Stimulated activated CD4-positive, alpha-beta T cell treated with anti-CD3 and anti-CD28 coated beads, TNF-alpha, amount 100 ng/mL, for 1 hour (primary cell): Measurements from ENCODE around the gene KLHL10.

Experiments
- DNase-seq, 3 donors: peaks; one replicate each; pipeline ENCODE4 v3.0.0-alpha.2; 2020; ENCODE audit warnings: low read depth in 3 of 3, low spot score in 1 of 3

Gene KLHL10

GRCh38 chr17:41893384-41893783 lies 55.8 kb downstream of the KLHL10 start:
- no peak for DNase-seq

GRCh38 chr17:41894791-41895331 lies 57.2 kb downstream of the KLHL10 start:
- no peak for DNase-seq

- DNase-seq, result no peak
Observed at GRCh38 chr17:41895617-41896016, 58.0 kb downstream of the KLHL10 start.

GRCh38 chr17:41896726-41897125 lies 59.1 kb downstream of the KLHL10 start:
- no peak for DNase-seq
